Measurements from ENCODE around the gene OR5H1. TPM values are rescaled to one million over a fixed set of nuclear protein-coding genes. Genes with fewer than 3 reads are reported as not detected.

OR5H1 gene
- total and polyA plus RNA-seq, 9 of the 15 experiments (the other 6 are each of a cell fraction or from before 2014, with no cell fraction given) = not detected

- DNase-seq (ENCODE audit: extremely low read depth in 1 of 4, low spot score in 3 of 4) = no peak
These were observed 40.5 kb downstream of the OR5H1 start for GRCh38 chr3:98171071-98171470.

More at GRCh38 chr3:98171071-98171470, 40.5 kb downstream of the OR5H1 start:
- intact Hi-C loops (cut with micrococcal nuclease) (no loop called here), in situ Hi-C loops (cut with MboI) (no loop called here)
- H3K79me2 ChIP-seq (ENCODE audit: control insufficient read depth, insufficient read depth, low read length) = no peaks in the 10 kb centered on the region
- H3K36me3 ChIP-seq (ENCODE audit: control insufficient read depth, insufficient read depth, low read length) = no peaks in the 10 kb centered on the region
- no peak overlapping the region for H3K27ac ChIP-seq (ENCODE audit: extremely low read depth, low read depth, low read length)
- WGBS (ENCODE audit: insufficient coverage, low coverage, missing lambda C conversion rate) = 0% methylated on average over 1 of the region's 1 CpG
- H4K20me1 ChIP-seq (replicated peaks; ENCODE audit: control insufficient read depth, insufficient read depth, low read length) = no peaks in the 10 kb centered on the region
- no peaks in the 10 kb centered on the region for H3K9me3 ChIP-seq (replicated peaks; ENCODE audit: control insufficient read depth, insufficient read depth, low read depth, low read length)
- no peak for ATAC-seq
- no peak overlapping the region for H2AFZ ChIP-seq (ENCODE audit: low read depth, low read length)
- no peak overlapping the region for H3K4me2 ChIP-seq (ENCODE audit: insufficient read depth, low read length)
- no peaks in the 10 kb centered on the region for H3K27me3 ChIP-seq (ENCODE audit: control insufficient read depth in 2 of 2, insufficient read depth in 2 of 2, low read length in 2 of 2)
- ChIA-PET CTCF (ENCODE audit: low intra/inter-chr PET ratio) (no interaction called here), POLR2A (no interaction called here)
- H3K9me1 ChIP-seq (ENCODE audit: control insufficient read depth, insufficient read depth, low read length) = no peaks in the 10 kb centered on the region
- no peaks in the 10 kb centered on the region for H3K4me1 ChIP-seq (replicated peaks in 1 of 2; ENCODE audit: control insufficient read depth in 2 of 2, insufficient read depth in 2 of 2, low read length in 2 of 2)
- no peak overlapping the region for H3K4me3 ChIP-seq
- TF ChIP-seq MBD2 (IDR thresholded peaks at IDR 0.05; ENCODE audit: borderline replicate concordance, low read depth) (no peak), TSC22D4 (tag; IDR thresholded peaks at IDR 0.05) (no peak), ZNF449 (CRISPR knock-in tag; IDR thresholded peaks at IDR 0.05) (no peak), KAT8 (IDR thresholded peaks at IDR 0.05; ENCODE audit: low read depth) (no peak), CREB3L1 (IDR thresholded peaks at IDR 0.05; ENCODE audit: borderline replicate concordance, low read depth) (no peak), ZC3H4 (CRISPR knock-in tag; IDR thresholded peaks at IDR 0.05; ENCODE audit: borderline replicate concordance) (no peak), TCF3 (CRISPR knock-in tag; IDR thresholded peaks at IDR 0.05) (no peak), ZNF217 (CRISPR knock-in tag; IDR thresholded peaks at IDR 0.05) (no peak), ZBTB33 (CRISPR knock-in tag; IDR thresholded peaks at IDR 0.05) (no peak), BACH1 (tag; IDR thresholded peaks at IDR 0.05) (no peak)
- BruUV-seq (replicated peaks) = no TSS peak
- FAIRE-seq = no peak
- no peak overlapping the region for H3K9ac ChIP-seq (ENCODE audit: insufficient read depth in 1 of 2, low read depth in 2 of 2, low read length in 2 of 2)
